ENCODE results near the gene IFFO2.
A peak's percentile ranks its signal among the peaks of the same experiment; 100 is the strongest.
"Not testable (repeated sequence)": the region's sequence is repeated elsewhere in the genome, so short reads cannot be mapped to it uniquely, and the experiment has no call there.

The IFFO2 gene

GRCh38 chr1:18893120-18893519 lies 63.4 kb downstream of the IFFO2 start:
- no peak for DNase-seq (ENCODE audit: low read depth)

GRCh38 chr1:18891858-18892257 lies 64.6 kb downstream of the IFFO2 start:
- not testable (repeated sequence) for DNase-seq (ENCODE audit: low read depth)

- DNase-seq (ENCODE audit: low read depth) = no peak
These were observed 65.1 kb downstream of the IFFO2 start for GRCh38 chr1:18891426-18891780.

- DNase-seq (ENCODE audit: low read depth) = peak; percentile 35
These were observed 65.6 kb downstream of the IFFO2 start for GRCh38 chr1:18890706-18891425.

GRCh38 chr1:18886003-18886335 lies 70.5 kb downstream of the IFFO2 start:
- peak; percentile 24 for DNase-seq (ENCODE audit: low read depth)

GRCh38 chr1:18885311-18886002 lies 71.0 kb downstream of the IFFO2 start:
- DNase-seq (ENCODE audit: low read depth) = no peak

- DNase-seq (ENCODE audit: low read depth) = no peak
These were observed 71.7 kb downstream of the IFFO2 start for GRCh38 chr1:18884727-18885126.

- DNase-seq (ENCODE audit: low read depth) = no peak
These were observed 72.1 kb downstream of the IFFO2 start for GRCh38 chr1:18884419-18884717.

GRCh38 chr1:18883636-18884418 lies 72.6 kb downstream of the IFFO2 start:
- DNase-seq (ENCODE audit: low read depth) = peak; percentile 34

GRCh38 chr1:18883079-18883478 lies 73.4 kb downstream of the IFFO2 start:
- no peak for DNase-seq (ENCODE audit: low read depth)

- peak; percentile 33 for DNase-seq (ENCODE audit: low read depth)
These were observed 74.0 kb downstream of the IFFO2 start for GRCh38 chr1:18882486-18882885.

GRCh38 chr1:18881642-18882431 lies 74.6 kb downstream of the IFFO2 start:
- no peak for DNase-seq (ENCODE audit: low read depth)

- no peak for DNase-seq (ENCODE audit: low read depth)
These were observed 75.3 kb downstream of the IFFO2 start for GRCh38 chr1:18881164-18881563.

GRCh38 chr1:18880585-18880984 lies 75.9 kb downstream of the IFFO2 start:
- no peak for DNase-seq (ENCODE audit: low read depth)

GRCh38 chr1:18879791-18880309 lies 76.6 kb downstream of the IFFO2 start:
- no peak for DNase-seq (ENCODE audit: low read depth)

- no peak for DNase-seq (ENCODE audit: low read depth)
These were observed 77.2 kb downstream of the IFFO2 start for GRCh38 chr1:18879215-18879790.

- DNase-seq (ENCODE audit: low read depth) = no peak
These were observed 77.8 kb downstream of the IFFO2 start for GRCh38 chr1:18878538-18879214.

GRCh38 chr1:18877282-18877681 lies 79.2 kb downstream of the IFFO2 start:
- no peak for DNase-seq (ENCODE audit: low read depth)

- no peak for DNase-seq (ENCODE audit: low read depth)
These were observed 80.3 kb downstream of the IFFO2 start for GRCh38 chr1:18876210-18876609.

- no peak for DNase-seq (ENCODE audit: low read depth)
These were observed 80.7 kb downstream of the IFFO2 start for GRCh38 chr1:18875796-18876128.

GRCh38 chr1:18875107-18875795 lies 81.2 kb downstream of the IFFO2 start:
- DNase-seq (ENCODE audit: low read depth) = peak; percentile 52

Data from GM04504 (cell line).